A549 (cell line): Measurements from ENCODE around the gene FKBP8. TPM values are rescaled to one million over a fixed set of nuclear protein-coding genes. Genes with fewer than 3 reads are reported as not detected.

Experiments
- ATAC-seq, 2 experiments: fragments of 200-7000 bp in 1 of 2; fragments of >200 bp in 1 of 2; cut with Nextera tagmentation in 1 of 2; cut with Tn5 transposase in 1 of 2; 3 replicates each; pipeline versions ENCODE4 v1.8.0 to v1.9.1; 2018 to 2020; ENCODE audit warnings: mild to moderate bottlenecking in 1 of 2, moderate library complexity in 1 of 2
- CTCF ChIA-PET: fragments of 300-600 bp; sonication (Branson Sonifier 250); formaldehyde crosslinking; extraction: SDS; loops from one replicate; lab custom pipeline; 2021; ENCODE audit warnings: antibody characterized with exemption, inconsistent platforms; lab: Yijun Ruan, JAX
- POLR2A ChIA-PET: fragments of 350-600 bp; formaldehyde crosslinking; extraction: SDS; loops from one replicate; lab custom pipeline; 2021; ENCODE audit warnings: antibody characterized with exemption, inconsistent platforms; lab: Yijun Ruan, JAX
- DNase-seq, 2 experiments: peaks; one replicate each; pipeline versions ENCODE4 v3.0.0 to v3.0.0-alpha.2; 2011 to 2016; ENCODE audit warnings: low read depth in 1 of 2, low spot score in 1 of 2
- FAIRE-seq: peaks from 2 replicates; lab custom pipeline; 2011; peaks lifted over from hg19 to GRCh38; lab: Jason Lieb, UNC
- H3K27ac ChIP-seq, 2 experiments: fragments of >200 bp; sonication (Bioruptor Twin); formaldehyde crosslinking; 3 replicates each; pipeline ENCODE4 v1.5.1; 2016 to 2017
- H3K4me1 ChIP-seq: fragments of >200 bp; sonication (Bioruptor Twin); formaldehyde crosslinking; 3 replicates; pipeline ENCODE4 v1.6.1; 2016
- H3K4me2 ChIP-seq: fragments of >200 bp; sonication (Bioruptor Twin); formaldehyde crosslinking; 3 replicates; pipeline ENCODE4 v1.6.1; 2016
- H3K4me3 ChIP-seq: fragments of >200 bp; sonication (Bioruptor Twin); formaldehyde crosslinking; 3 replicates; pipeline ENCODE4 v1.5.1; 2016
- H3K9me3 ChIP-seq: fragments of >200 bp; sonication (Bioruptor Twin); formaldehyde crosslinking; 3 replicates; pipeline ENCODE4 v1.6.1; 2016
- BCL3 ChIP-seq: fragments of >200 bp; sonication (Bioruptor Twin); formaldehyde crosslinking; IDR thresholded peaks from 3 replicates; pipeline ENCODE4 v1.6.1; 2016
- CHD2 ChIP-seq: fragments of 150-350 bp; IDR thresholded peaks from 2 replicates; pipeline ENCODE4 v1.6.1; 2014; ENCODE audit warnings: low read length; ENCODE audit not compliant: partially characterized antibody
- ELK1 ChIP-seq: fragments of 150-350 bp; IDR thresholded peaks from 2 replicates; pipeline ENCODE4 v1.6.1; 2014; ENCODE audit warnings: low read depth, mild to moderate bottlenecking, low read length
- HDAC2 ChIP-seq: fragments of 200-600 bp; sonication (generic); IDR thresholded peaks from 2 replicates; pipeline ENCODE4 v1.6.1; 2016
- JUN ChIP-seq, 2 experiments: fragments of >200 bp; sonication (Bioruptor Twin); formaldehyde crosslinking; IDR thresholded peaks; 2 replicates in 1 of 2; 3 replicates in 1 of 2; pipeline ENCODE4 v1.6.1; 2016 to 2017
- JUNB ChIP-seq: fragments of >200 bp; sonication (Bioruptor Twin); formaldehyde crosslinking; IDR thresholded peaks from 2 replicates; pipeline ENCODE4 v1.6.1; 2016
- KDM1A ChIP-seq: fragments of 200-600 bp; sonication (generic); IDR thresholded peaks from 2 replicates; pipeline ENCODE4 v1.6.1; 2016; ENCODE audit warnings: low read depth, mild to moderate bottlenecking
- KDM5A ChIP-seq: fragments of 200-600 bp; sonication (generic); IDR thresholded peaks from 2 replicates; pipeline ENCODE4 v1.6.1; 2016; ENCODE audit warnings: antibody characterized with exemption, mild to moderate bottlenecking
- MAFK ChIP-seq: fragments of 450-650 bp; IDR thresholded peaks from 2 replicates; pipeline ENCODE4 v1.6.1; 2014; ENCODE audit not compliant: partially characterized antibody
- MAZ ChIP-seq: fragments of 150-350 bp; IDR thresholded peaks from 2 replicates; pipeline ENCODE4 v1.6.1; 2014; ENCODE audit warnings: antibody characterized with exemption, low read depth, low read length, borderline replicate concordance
- NFE2L2 ChIP-seq: fragments of 150-350 bp; conservative IDR thresholded peaks from 2 replicates; pipeline ENCODE4 v1.6.1; 2014; ENCODE audit warnings: low read length
- PBX3 ChIP-seq: IDR thresholded peaks from 2 replicates; pipeline ENCODE4 v1.6.1; 2012
- POLR2A ChIP-seq: IDR thresholded peaks from 2 replicates; pipeline ENCODE4 v1.6.1; 2012; ENCODE audit warnings: mild to moderate bottlenecking, low read length
- RFX5 ChIP-seq: fragments of 450-650 bp; IDR thresholded peaks from 2 replicates; pipeline ENCODE4 v1.7.1; 2014; ENCODE audit warnings: antibody characterized with exemption, mild to moderate bottlenecking, moderate library complexity
- TP53 ChIP-seq: fragments of 250-450 bp; sonication (Bioruptor Pico); IDR thresholded peaks from 2 replicates; pipeline ENCODE4 v1.5.0; 2021; ENCODE audit warnings: mild to moderate bottlenecking, moderate library complexity
- ZC3H11A ChIP-seq: fragments of 450-650 bp; IDR thresholded peaks from 2 replicates; pipeline ENCODE4 v1.6.1; 2014; ENCODE audit warnings: antibody characterized with exemption, mild to moderate bottlenecking
- ZNF302 ChIP-seq: fragments of 250-450 bp; sonication (Bioruptor Pico); IDR thresholded peaks from 2 replicates; pipeline ENCODE4 v1.9.0; 2021; ENCODE audit warnings: inconsistent platforms, mild to moderate bottlenecking, moderate library complexity
- ZSCAN20 ChIP-seq: fragments of 250-450 bp; sonication (Bioruptor Pico); IDR thresholded peaks from 2 replicates; pipeline ENCODE4 v1.8.0; 2022; ENCODE audit warnings: mild to moderate bottlenecking, moderate library complexity
- WGBS: methylation state at CpG from one replicate; pipeline ENCODE4 v1.1.6; 2017; ENCODE audit errors: missing lambda C conversion rate; 5-methylcytosine and 5-hydroxymethylcytosine counted together
- polyA plus RNA-seq, 4 experiments: library from polyadenylated mRNA; depleted of rRNA in 3 of 4; stranded (reverse); fragments of >200 nt; fragmentation: RNase III in 1 of 4; extraction: RNeasy Plus Mini Kit Qiagen cat#74134 plus additional on column Dnase treatment in 1 of 4; gene quantifications; 2 replicates in 3 of 4; 3 replicates in 1 of 4; pipeline ENCODE4 v1.2.3, GENCODE V29; 2011 to 2017
- TF ChIP-seq, protein P1 (sequence below): fragments of 250-450 bp; sonication (Bioruptor Pico); IDR thresholded peaks from 2 replicates; pipeline ENCODE4 v1.5.0; 2020; ENCODE audit warnings: low read depth, mild to moderate bottlenecking, moderate library complexity
- TF ChIP-seq, protein P2 (sequence below): IDR thresholded peaks from 2 replicates; pipeline ENCODE4 v1.6.1; 2012

FKBP8 gene
- polyA plus RNA-seq, 2 of the 4 experiments (the other 2 are of a cell fraction) = 56.1 to 123 TPM

DNA sequence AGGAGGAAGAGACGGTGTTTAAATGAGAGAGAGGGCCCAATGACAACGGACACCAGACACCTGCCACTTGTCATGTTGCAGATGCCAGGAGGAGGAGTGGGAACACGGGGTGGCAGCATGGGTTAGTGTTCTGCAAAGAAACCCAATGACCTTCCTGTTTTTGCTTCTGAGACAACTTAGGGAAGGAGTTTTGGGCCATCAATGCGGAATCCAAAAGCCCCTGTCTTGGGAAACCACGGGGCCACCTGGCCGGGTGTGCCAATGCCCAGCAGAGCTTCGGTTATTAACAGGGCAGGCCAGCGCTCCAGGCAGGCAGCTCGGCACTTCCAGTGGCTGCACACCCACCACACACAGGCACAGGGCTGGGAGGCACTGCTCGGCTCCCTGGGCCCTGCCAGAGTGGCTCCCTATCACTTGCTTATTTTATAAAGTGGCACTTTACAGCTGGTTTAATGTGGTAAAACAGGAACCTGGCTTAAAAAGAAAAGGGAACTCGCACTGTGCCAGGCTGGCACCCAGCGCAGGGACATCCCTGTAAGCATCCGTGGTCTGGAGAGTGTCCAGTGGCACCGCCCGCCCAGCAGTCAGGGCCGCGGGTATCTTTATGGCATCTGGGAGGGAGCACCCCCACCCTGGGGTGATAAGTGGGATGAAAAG, 40.6 kb downstream of the FKBP8 start:
- no peaks in the 10 kb centered on the region for H3K9me3 ChIP-seq
- no peak overlapping the region for H3K27ac ChIP-seq
- H3K4me2 ChIP-seq = no peak overlapping the region
- no peak overlapping the region for H3K4me3 ChIP-seq
- FAIRE-seq (no peak), ATAC-seq (no peak), DNase-seq (no peak)
- WGBS = 87% methylated on average over 16 of the region's 17 CpGs
- CTCF ChIA-PET = interaction anchor here (0.9 to 1.8 kb wide), 4 partner anchors 14 to 52 kb away, joined by 3 to 8 read pairs (median 6); no protein-coding TSS in a partner anchor
- POLR2A ChIA-PET = no interaction called here
- TF ChIP-seq ZNF302 (no peak), TP53 (no peak), CHD2 (no peak), ZC3H11A (no peak), PBX3 (no peak), MAZ (no peak), JUN (IDR thresholded peaks at IDR 0.05) (no peak), NFE2L2 (no peak), ZSCAN20 (CRISPR knock-in tag) (no peak), POLR2A (no peak), RFX5 (no peak)
- peaks cover 31% of the 10 kb centered on the region for H3K4me1 ChIP-seq

- CTCF ChIA-PET = interaction anchor here (0.8 to 1.8 kb wide), 5 partner anchors 11 to 51 kb away, joined by 3 to 6 read pairs (median 3); no protein-coding TSS in a partner anchor
- no peak for ATAC-seq
- FAIRE-seq = no peak
These were observed 41.1 kb downstream of the FKBP8 start for GRCh38 chr19:18502246-18502637.

More at GRCh38 chr19:18502246-18502637, 41.1 kb downstream of the FKBP8 start:
- no peak overlapping the region for H3K4me2 ChIP-seq
- peaks cover 26% of the 10 kb centered on the region for H3K4me1 ChIP-seq
- no peak overlapping the region for H3K4me3 ChIP-seq
- 71% methylated on average over 6 of the region's 7 CpGs for WGBS
- no peak for DNase-seq
- TF ChIP-seq NFE2L2 (no peak), POLR2A (no peak), MAFK (no peak), BCL3 (no peak), KDM1A (no peak), KDM5A (no peak), JUNB (no peak), HDAC2 (no peak), ELK1 (no peak)
- TF ChIP-seq, protein P1, sequence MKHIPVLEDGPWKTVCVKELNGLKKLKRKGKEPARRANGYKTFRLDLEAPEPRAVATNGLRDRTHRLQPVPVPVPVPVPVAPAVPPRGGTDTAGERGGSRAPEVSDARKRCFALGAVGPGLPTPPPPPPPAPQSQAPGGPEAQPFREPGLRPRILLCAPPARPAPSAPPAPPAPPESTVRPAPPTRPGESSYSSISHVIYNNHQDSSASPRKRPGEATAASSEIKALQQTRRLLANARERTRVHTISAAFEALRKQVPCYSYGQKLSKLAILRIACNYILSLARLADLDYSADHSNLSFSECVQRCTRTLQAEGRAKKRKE (CRISPR knock-in tag) = no peak
- TF ChIP-seq, protein P2, sequence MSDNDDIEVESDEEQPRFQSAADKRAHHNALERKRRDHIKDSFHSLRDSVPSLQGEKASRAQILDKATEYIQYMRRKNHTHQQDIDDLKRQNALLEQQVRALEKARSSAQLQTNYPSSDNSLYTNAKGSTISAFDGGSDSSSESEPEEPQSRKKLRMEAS = no peak
- no peaks in the 10 kb centered on the region for H3K9me3 ChIP-seq
- POLR2A ChIA-PET = no interaction called here
- no peak overlapping the region for H3K27ac ChIP-seq
